DOHH2 (cell line): Measurements from ENCODE around the gene TADA2B.

Experiments used
- H3F3A ChIP-seq: fragments of 200-600 bp; sonication (generic), shearing (Covaris generic); 2 replicates; pipeline ENCODE4 v1.6.0; 2016; ENCODE audit warnings: antibody characterized with exemption, mild to moderate bottlenecking; ENCODE audit not compliant: control insufficient read depth, insufficient read depth
- H3K27ac ChIP-seq: fragments of 200-600 bp; sonication (generic); 2 replicates; pipeline ENCODE4 v1.5.1; 2014; ENCODE audit warnings: low read depth, mild to moderate bottlenecking, low read length, moderate library complexity
- H3K27me3 ChIP-seq: fragments of 200-600 bp; sonication (generic); 2 replicates; pipeline ENCODE4 v1.6.1; 2014; ENCODE audit warnings: mild to moderate bottlenecking, low read length, mixed read lengths; ENCODE audit not compliant: control insufficient read depth
- H3K36me3 ChIP-seq: fragments of 200-600 bp; sonication (generic); 2 replicates; pipeline ENCODE4 v1.6.1; 2014; ENCODE audit warnings: mild to moderate bottlenecking, low read length, moderate library complexity, mixed read lengths; ENCODE audit not compliant: control insufficient read depth
- H3K4me1 ChIP-seq: fragments of 200-600 bp; sonication (generic); 2 replicates; pipeline ENCODE4 v1.6.1; 2014; ENCODE audit warnings: mild to moderate bottlenecking, low read length, mixed read lengths; ENCODE audit not compliant: control insufficient read depth
- H3K4me2 ChIP-seq: fragments of 200-600 bp; sonication (generic); 2 replicates; pipeline ENCODE4 v1.6.0; 2014; ENCODE audit warnings: mild to moderate bottlenecking, low read length, moderate library complexity
- H3K4me3 ChIP-seq: fragments of 200-600 bp; sonication (generic); 2 replicates; pipeline ENCODE4 v1.5.1; 2014; ENCODE audit warnings: mild to moderate bottlenecking, low read length, mixed read lengths
- H3K79me2 ChIP-seq: fragments of 200-600 bp; sonication (generic); 2 replicates; pipeline ENCODE4 v1.6.1; 2014; ENCODE audit warnings: mild to moderate bottlenecking, low read length, mixed read lengths; ENCODE audit not compliant: control insufficient read depth
- H3K9me2 ChIP-seq: fragments of 200-600 bp; sonication (generic); replicated peaks from 2 replicates; pipeline ENCODE4 v1.6.1; 2014; ENCODE audit warnings: mild to moderate bottlenecking, low read length, mixed read lengths; ENCODE audit not compliant: control insufficient read depth
- H3K9me3 ChIP-seq: fragments of 200-600 bp; sonication (generic); 2 replicates; pipeline ENCODE4 v1.6.1; 2014; ENCODE audit warnings: antibody characterized with exemption, low read length, mixed read lengths; ENCODE audit not compliant: control insufficient read depth, insufficient read depth
- H4K20me1 ChIP-seq: fragments of 200-600 bp; sonication (generic); 2 replicates; pipeline ENCODE4 v1.6.0; 2014; ENCODE audit warnings: low read depth, mild to moderate bottlenecking, antibody characterized with exemption, low read length, moderate library complexity; ENCODE audit not compliant: control insufficient read depth, insufficient read depth
- CTCF ChIP-seq: fragments of 200-600 bp; sonication (generic); IDR thresholded peaks from one replicate; pipeline ENCODE4 v1.5.1; 2014; ENCODE audit warnings: antibody characterized with exemption, mild to moderate bottlenecking, low read depth, low read length; ENCODE audit not compliant: poor library complexity, severe bottlenecking
- EZH2phosphoT487 ChIP-seq: fragments of 200-600 bp; sonication (generic); IDR thresholded peaks from 2 replicates; pipeline ENCODE4 v1.6.1; 2017; ENCODE audit warnings: borderline replicate concordance, mild to moderate bottlenecking, antibody characterized with exemption, low read length, moderate library complexity, mixed read lengths

Gene TADA2B

GRCh38 chr4:7049739-7050138 lies 6.6 kb downstream of the TADA2B start:
- H4K20me1 ChIP-seq: peaks cover 9% of the 10 kb centered on the region
- no peak overlapping the region for H3K4me2 ChIP-seq
- H3K79me2 ChIP-seq: peaks cover 80% of the 10 kb centered on the region

GRCh38 chr4:7050481-7051143 lies 7.4 kb downstream of the TADA2B start:
- Histone ChIP-seq H3K27me3 (no peaks in the 10 kb centered on the region), H3K27ac (no peak overlapping the region), H3K9me3 (no peaks in the 10 kb centered on the region), H3K4me3 (no peak overlapping the region), H3K36me3 (peaks cover 23% of the 10 kb centered on the region), H3K4me1 (peaks cover 12% of the 10 kb centered on the region), H3K9me2 (no peaks in the 10 kb centered on the region), H3K79me2 (peaks cover 72% of the 10 kb centered on the region), H4K20me1 (peaks cover 9% of the 10 kb centered on the region; the same call in 1 of the 2 replicates), H3K4me2 (no peak overlapping the region), H3F3A (no peaks in the 10 kb centered on the region)
- TF ChIP-seq EZH2phosphoT487 (no peak), CTCF (no peak)

More at GRCh38 chr4:7049739-7050138, 6.6 kb downstream of the TADA2B start:
- H3K4me1 ChIP-seq: peaks cover 21% of the 10 kb centered on the region
- no peaks in the 10 kb centered on the region for H3K9me2 ChIP-seq
- peaks cover 25% of the 10 kb centered on the region for H3K36me3 ChIP-seq
- no peak overlapping the region for H3K27ac ChIP-seq
- no peaks in the 10 kb centered on the region for H3K27me3 ChIP-seq
- H3K4me3 ChIP-seq: no peak overlapping the region
- no peaks in the 10 kb centered on the region for H3F3A ChIP-seq
- TF ChIP-seq EZH2phosphoT487: no peak
- TF ChIP-seq CTCF: no peak
- no peaks in the 10 kb centered on the region for H3K9me3 ChIP-seq

GRCh38 chr4:7051144-7051495 lies 7.9 kb downstream of the TADA2B start:
- Histone ChIP-seq H3K36me3 (peaks cover 23% of the 10 kb centered on the region; the same call in 1 of the 2 replicates), H3K79me2 (peaks cover 67% of the 10 kb centered on the region), H4K20me1 (peaks cover 5% of the 10 kb centered on the region; the same call in 1 of the 2 replicates), H3K9me3 (no peaks in the 10 kb centered on the region), H3K4me3 (no peak overlapping the region), H3K27ac (no peak overlapping the region), H3K9me2 (no peaks in the 10 kb centered on the region), H3K4me1 (peaks cover 7% of the 10 kb centered on the region), H3K4me2 (no peak overlapping the region), H3K27me3 (no peaks in the 10 kb centered on the region), H3F3A (0 out of 2 replicates have a peak, but pooled peaks cover under 1% of the 10 kb centered on the region)
- TF ChIP-seq CTCF (no peak), EZH2phosphoT487 (no peak)
